ENCODE measurements around the gene GPRC6A. TPM values are rescaled to one million over a fixed set of nuclear protein-coding genes. Genes with fewer than 3 reads are reported as not detected.

Gene GPRC6A
- total and polyA plus RNA-seq, 10 of the 15 experiments (the other 5 are each of a cell fraction or from before 2014, with no cell fraction given), result not detected

- Histone ChIP-seq H3K4me2 (ENCODE audit: control insufficient read depth, insufficient read depth) (no peak overlapping the region), H3K4me3 (no peak overlapping the region), H3K27ac (ENCODE audit: control insufficient read depth, insufficient read depth) (no peak overlapping the region), H3K9ac (ENCODE audit: control insufficient read depth, insufficient read depth, low read length) (no peak overlapping the region), H3K4me1 (ENCODE audit: control insufficient read depth, insufficient read depth, low read length) (no peaks in the 10 kb centered on the region), H3K27me3 (replicated peaks in 1 of 2; ENCODE audit: control insufficient read depth in 2 of 2, insufficient read depth in 2 of 2, low read length in 1 of 2) (peaks cover 0 to 13% of the 10 kb centered on the region in 2 experiments; a peak in 3 of 4 replicates), H4K20me1 (ENCODE audit: control insufficient read depth, insufficient read depth) (no peaks in the 10 kb centered on the region), H3K9me3 (replicated peaks; ENCODE audit: control insufficient read depth, insufficient read depth, low read length) (no peaks in the 10 kb centered on the region), H3K36me3 (ENCODE audit: control insufficient read depth in 2 of 2, insufficient read depth in 2 of 2, low read length in 1 of 2) (no peaks in the 10 kb centered on the region), H2AFZ (ENCODE audit: control insufficient read depth, low read depth, low read length) (no peak overlapping the region), H3K79me2 (ENCODE audit: control insufficient read depth, insufficient read depth, low read length) (no peaks in the 10 kb centered on the region)
- no TSS peak for BruUV-seq (replicated peaks)
- ATAC-seq (no peak), DNase-seq (ENCODE audit: low read depth, low spot score) (no peak), FAIRE-seq (no peak)
- in situ Hi-C loops (cut with MboI), result no loop called here
- intact Hi-C loops (cut with micrococcal nuclease; ENCODE audit: unreplicated experiment), result no loop called here
- ChIA-PET CTCF (interaction anchor here (0.7 kb wide), 1 partner anchor 230 kb away, joined by 3 read pairs; no protein-coding TSS in a partner anchor), POLR2A (no interaction called here), SMC1A (ENCODE audit: uncharacterized antibody, unreplicated experiment) (interaction anchor here (1.1 to 1.3 kb wide), 2 partner anchors 8 to 33 kb away, joined by 3 read pairs; no protein-coding TSS in a partner anchor), RAD21 (ENCODE audit: unreplicated experiment) (no interaction called here)
- WGBS (ENCODE audit: insufficient coverage, insufficient replicate concordance, low lambda C conversion rate, missing lambda C conversion rate), result 34% methylated on average over 2 of the region's 2 CpGs
- no peak for TF ChIP-seq ATF3 (IDR thresholded peaks at IDR 0.05; ENCODE audit: borderline replicate concordance, extremely low read depth, low read depth, low read length)
- TF ChIP-seq NR2C2 (IDR thresholded peaks at IDR 0.05; ENCODE audit: borderline replicate concordance, control insufficient read depth, insufficient read length, low read depth), result no peak
- no peak for TF ChIP-seq ZBTB33 (IDR thresholded peaks at IDR 0.05)
- no peak for TF ChIP-seq RB1 (IDR thresholded peaks at IDR 0.05; ENCODE audit: borderline replicate concordance)
- no peak for TF ChIP-seq SIX5 (IDR thresholded peaks at IDR 0.05; ENCODE audit: low read depth, low read length, severe bottlenecking)
- TF ChIP-seq SRF (IDR thresholded peaks at IDR 0.05; ENCODE audit: low read depth in 2 of 2, low read length in 2 of 2), result no peak
- TF ChIP-seq CUX1 (IDR thresholded peaks at IDR 0.05; ENCODE audit: insufficient replicate concordance, low read depth, low read length), result no peak
- no peak for TF ChIP-seq SREBF2 (IDR thresholded peaks at IDR 0.05; ENCODE audit: low read length)
- no peak for TF ChIP-seq CBFB (IDR thresholded peaks at IDR 0.05; ENCODE audit: low read depth)
- no peak for TF ChIP-seq HSF1 (IDR thresholded peaks at IDR 0.05; ENCODE audit: low read depth, low read length)
- no peak for TF ChIP-seq BHLHE40 (IDR thresholded peaks at IDR 0.05; ENCODE audit: borderline replicate concordance in 1 of 2, low read depth in 2 of 2, low read length in 1 of 2)
- TF ChIP-seq CHD4 (IDR thresholded peaks at IDR 0.05), result no peak
- no peak for TF ChIP-seq CHD2 (IDR thresholded peaks at IDR 0.05; ENCODE audit: borderline replicate concordance, low read depth, low read length)
- no peak for TF ChIP-seq POLR2A (IDR thresholded peaks at IDR 0.05; ENCODE audit: low read depth, low read length)
- no peak for TF ChIP-seq TCF7 (IDR thresholded peaks at IDR 0.05; ENCODE audit: borderline replicate concordance)
- TF ChIP-seq SUZ12 (IDR thresholded peaks at IDR 0.05; ENCODE audit: unreplicated experiment), result no peak
- TF ChIP-seq BMI1 (IDR thresholded peaks at IDR 0.05; ENCODE audit: borderline replicate concordance), result no peak
Observed at GRCh38 chr6:116767715-116768114, 61.2 kb downstream of the GPRC6A start.
